ENCODE results near the gene SLC26A11. TPM values are rescaled to one million over a fixed set of nuclear protein-coding genes. Genes with fewer than 3 reads are reported as not detected.
A peak's percentile ranks its signal among the peaks of the same experiment; 100 is the strongest.

The SLC26A11 gene
- total and polyA plus RNA-seq, 2 donors (not counting 1 experiment from before 2014, with no cell fraction given): 10.1 to 31.4 TPM

- CTCF ChIA-PET: no interaction called here
- Histone ChIP-seq H3K4me2 (replicated peaks; ENCODE audit: low read depth, low read length, poor library complexity, severe bottlenecking) (no peak overlapping the region), H3K9ac (ENCODE audit: low read length) (no peak overlapping the region), H4K20me1 (ENCODE audit: control insufficient read depth, insufficient read depth, low read length, poor library complexity, severe bottlenecking) (peaks cover 17% of the 10 kb centered on the region), H3K9me3 (ENCODE audit: control extremely low read depth in 1 of 3, control insufficient read depth in 2 of 3, insufficient read depth in 1 of 3, low read length in 2 of 3) (peaks cover 0 to 2% (median 0%) of the 10 kb centered on the region in 3 donors), H2AFZ (ENCODE audit: insufficient read depth, low read depth, low read length, poor library complexity, severe bottlenecking) (no peak overlapping the region), H3K4me3 (ENCODE audit: control extremely low read depth in 1 of 5, extremely low read depth in 1 of 5, insufficient read depth in 1 of 5, low read depth in 2 of 5, low read length in 4 of 5) (no peak overlapping the region), H3K27me3 (replicated peaks in 1 of 4; ENCODE audit: control extremely low read depth in 1 of 4, control insufficient read depth in 3 of 4, insufficient read depth in 4 of 4, low read length in 3 of 4) (no peaks in the 10 kb centered on the region), H3K27ac (ENCODE audit: low read length in 2 of 2) (no peak overlapping the region), H3K79me2 (ENCODE audit: control insufficient read depth, insufficient read depth, low read length) (peaks cover 13% of the 10 kb centered on the region), H3K4me1 (ENCODE audit: control insufficient read depth in 2 of 2, insufficient read depth in 2 of 2, low read length in 2 of 2) (peaks cover 5 to 13% of the 10 kb centered on the region in 2 donors), H3K36me3 (replicated peaks in 1 of 2; ENCODE audit: control extremely low read depth in 1 of 2, control insufficient read depth in 1 of 2, extremely low read depth in 1 of 2, insufficient read depth in 2 of 2, low read length in 1 of 2) (peaks cover 0 to 47% of the 10 kb centered on the region in 2 experiments)
- DNase-seq (peak; percentile 43), ATAC-seq (ENCODE audit: low read depth) (no peak)
- POLR2A ChIA-PET: interaction anchor here (0.7 kb wide), 1 partner anchor 578 kb away, joined by 4 read pairs; no protein-coding TSS in a partner anchor
- TF ChIP-seq EZH2 (IDR thresholded peaks at IDR 0.05; ENCODE audit: borderline replicate concordance, insufficient read depth, low read depth, low read length, poor library complexity, severe bottlenecking) (no peak), CTCF (IDR thresholded peaks at IDR 0.05) (no peak)
- Mint-ChIP-seq H3K27me3 (no peaks in the 10 kb centered on the region), H3K4me3 (no peak overlapping the region), H3K4me1 (peaks cover 9% of the 10 kb centered on the region), H3K9me3 (ENCODE audit: insufficient read depth) (no peaks in the 10 kb centered on the region), H3K27ac (no peak overlapping the region)
- intact Hi-C loops (cut with micrococcal nuclease): no loop called here
- WGBS (ENCODE audit: insufficient coverage): 15% methylated on average over 13 of the region's 19 CpGs
Observed at GRCh38 chr17:80212962-80213642, 7.1 kb upstream of the SLC26A11 start.

- ATAC-seq (ENCODE audit: low read depth) (no peak), DNase-seq (no peak)
- Histone ChIP-seq H3K79me2 (ENCODE audit: control insufficient read depth, insufficient read depth, low read length) (peaks cover 18% of the 10 kb centered on the region), H3K4me1 (ENCODE audit: control insufficient read depth in 2 of 2, insufficient read depth in 2 of 2, low read length in 2 of 2) (peaks cover 7 to 18% of the 10 kb centered on the region in 2 donors), H3K27me3 (replicated peaks in 1 of 4; ENCODE audit: control extremely low read depth in 1 of 4, control insufficient read depth in 3 of 4, insufficient read depth in 4 of 4, low read length in 3 of 4) (no peaks in the 10 kb centered on the region), H3K27ac (ENCODE audit: low read length in 2 of 2) (no peak overlapping the region), H3K9ac (ENCODE audit: low read length) (no peak overlapping the region), H3K4me2 (replicated peaks; ENCODE audit: low read depth, low read length, poor library complexity, severe bottlenecking) (no peak overlapping the region), H2AFZ (ENCODE audit: insufficient read depth, low read depth, low read length, poor library complexity, severe bottlenecking) (no peak overlapping the region), H3K36me3 (replicated peaks in 1 of 2; ENCODE audit: control extremely low read depth in 1 of 2, control insufficient read depth in 1 of 2, extremely low read depth in 1 of 2, insufficient read depth in 2 of 2, low read length in 1 of 2) (peaks cover 0 to 47% of the 10 kb centered on the region in 2 experiments), H3K4me3 (ENCODE audit: control extremely low read depth in 1 of 5, extremely low read depth in 1 of 5, insufficient read depth in 1 of 5, low read depth in 2 of 5, low read length in 4 of 5) (no peak overlapping the region), H3K9me3 (ENCODE audit: control extremely low read depth in 1 of 3, control insufficient read depth in 2 of 3, insufficient read depth in 1 of 3, low read length in 2 of 3) (peaks cover 0 to 2% (median 0%) of the 10 kb centered on the region in 3 donors), H4K20me1 (ENCODE audit: control insufficient read depth, insufficient read depth, low read length, poor library complexity, severe bottlenecking) (peaks cover 22% of the 10 kb centered on the region)
- ChIA-PET POLR2A (no interaction called here), CTCF (no interaction called here)
- 95% methylated on average over 17 of the region's 17 CpGs for WGBS (ENCODE audit: insufficient coverage)
- Mint-ChIP-seq H3K27ac (no peak overlapping the region), H3K9me3 (ENCODE audit: insufficient read depth) (no peaks in the 10 kb centered on the region), H3K4me3 (no peak overlapping the region), H3K4me1 (peaks cover 11% of the 10 kb centered on the region), H3K27me3 (no peaks in the 10 kb centered on the region)
- TF ChIP-seq EZH2 (IDR thresholded peaks at IDR 0.05; ENCODE audit: borderline replicate concordance, insufficient read depth, low read depth, low read length, poor library complexity, severe bottlenecking) (no peak), CTCF (IDR thresholded peaks at IDR 0.05) (no peak)
- intact Hi-C loops (cut with micrococcal nuclease): no loop called here
Observed at GRCh38 chr17:80213643-80213975, 6.6 kb upstream of the SLC26A11 start.
